NOMO-1 (cell line): ENCODE measurements around the gene ZFPM1.
A peak's percentile ranks its signal among the peaks of the same experiment; 100 is the strongest.
"Not testable (repeated sequence)": the region's sequence is repeated elsewhere in the genome, so short reads cannot be mapped to it uniquely, and the experiment has no call there.

ENCODE experiments used
- DNase-seq, 2 experiments: peaks; one replicate each; lab custom pipeline; 2025; ENCODE audit not compliant: unreplicated experiment in 2 of 2; lab: John Stamatoyannopoulos, UW

Gene ZFPM1

GRCh38 chr16:88464447-88465318 lies 11.6 kb downstream of the ZFPM1 start:
- peak; percentile 61 to 63 for DNase-seq

DNA sequence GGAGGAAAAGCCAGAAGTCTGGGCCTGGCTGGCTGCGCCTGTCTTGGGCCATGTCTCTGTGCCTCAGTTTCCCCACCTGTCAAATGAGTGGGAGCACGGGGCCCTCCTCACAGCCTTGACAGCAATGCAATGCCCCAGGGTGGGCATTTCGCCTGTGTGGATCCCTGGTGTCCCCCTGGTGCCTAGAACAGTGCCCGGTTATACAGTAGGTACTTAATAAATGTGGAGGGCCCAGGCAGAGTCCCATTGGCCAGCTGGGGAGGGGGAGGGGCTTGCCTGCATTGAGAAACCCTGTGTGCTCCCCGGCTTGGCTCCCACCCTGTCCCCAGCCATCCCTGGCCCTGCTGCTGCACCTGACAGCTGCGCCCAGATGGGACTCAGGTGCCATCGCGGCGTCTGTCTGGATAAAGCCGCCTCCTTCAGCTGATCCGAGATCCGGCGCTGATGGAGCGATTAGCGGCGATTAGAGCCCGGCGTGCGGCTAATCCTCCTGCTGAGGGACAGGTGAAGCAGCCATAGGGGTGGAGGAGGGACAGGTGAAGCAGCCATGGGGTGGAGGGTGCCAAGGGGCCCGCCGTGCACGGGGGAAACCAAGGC lies 12.4 kb downstream of the ZFPM1 start:
- no peak for DNase-seq

GRCh38 chr16:88466175-88466862 lies 13.2 kb downstream of the ZFPM1 start:
- no peak for DNase-seq

GRCh38 chr16:88466949-88467348 lies 13.9 kb downstream of the ZFPM1 start:
- DNase-seq, result no peak

- DNase-seq, result no peak
Measured at GRCh38 chr16:88467541-88467944, 14.5 kb downstream of the ZFPM1 start.

DNA sequence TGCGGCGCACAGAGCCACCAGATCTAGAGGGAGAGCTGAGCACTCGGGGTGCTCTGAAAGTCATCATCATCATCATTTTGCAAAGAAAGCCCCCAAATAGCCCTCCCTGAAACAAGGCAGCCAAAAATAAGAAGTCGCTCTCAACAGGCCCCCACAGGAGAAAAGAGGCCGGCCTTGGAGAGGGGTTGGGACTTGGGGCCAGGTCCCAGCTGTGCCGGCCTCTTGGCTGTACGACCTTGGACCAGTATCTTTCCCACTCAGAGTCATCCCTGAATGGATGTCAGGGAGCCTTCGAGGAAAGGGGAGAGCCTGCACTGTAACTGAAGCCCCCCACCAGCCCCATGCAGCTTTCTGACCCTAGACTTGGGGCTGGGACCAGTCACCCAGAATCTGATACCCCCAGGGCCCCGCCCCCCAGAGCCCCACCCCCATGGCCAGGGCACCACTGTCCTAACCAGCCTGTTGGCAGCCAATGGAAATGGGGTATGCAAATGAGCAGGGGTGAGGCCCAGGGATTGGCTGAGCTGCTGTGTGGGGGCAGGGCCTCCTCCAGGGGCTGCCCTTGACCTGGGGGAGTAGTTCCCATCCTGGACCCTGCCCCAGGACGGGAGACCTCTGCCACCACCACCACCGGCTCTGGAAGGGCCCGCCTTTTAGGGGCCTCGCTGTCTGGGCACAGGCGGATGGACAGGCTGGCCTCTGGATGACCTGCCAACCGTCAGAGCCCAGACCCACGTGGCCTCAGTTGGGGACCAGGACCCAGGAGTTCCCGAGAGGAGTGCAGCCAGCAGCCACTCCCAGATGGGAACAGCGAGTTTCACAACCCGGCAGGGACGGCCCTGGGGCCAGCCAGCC lies 15.4 kb downstream of the ZFPM1 start:
- peak; percentile 61 to 85 for DNase-seq

- no peak for DNase-seq
Measured at GRCh38 chr16:88469615-88470395, 16.7 kb downstream of the ZFPM1 start.

DNA sequence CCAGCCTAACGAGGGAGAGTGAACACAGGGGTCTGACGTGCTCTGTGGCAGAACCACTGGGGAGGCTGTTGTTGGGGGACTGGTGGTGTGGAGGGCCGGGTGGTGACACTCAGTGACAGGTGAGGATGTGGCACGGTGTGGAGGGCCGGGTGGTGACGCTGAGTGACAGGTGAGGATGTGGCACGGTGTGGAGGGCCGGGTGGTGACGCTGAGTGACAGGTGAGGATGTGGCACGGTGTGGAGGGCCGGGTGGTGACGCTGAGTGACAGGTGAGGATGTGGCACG lies 17.3 kb downstream of the ZFPM1 start:
- DNase-seq, result not testable (repeated sequence)

GRCh38 chr16:88470696-88471095 lies 17.6 kb downstream of the ZFPM1 start:
- not testable (repeated sequence) for DNase-seq

GRCh38 chr16:88471115-88471514 lies 18.0 kb downstream of the ZFPM1 start:
- DNase-seq, result no peak

DNA sequence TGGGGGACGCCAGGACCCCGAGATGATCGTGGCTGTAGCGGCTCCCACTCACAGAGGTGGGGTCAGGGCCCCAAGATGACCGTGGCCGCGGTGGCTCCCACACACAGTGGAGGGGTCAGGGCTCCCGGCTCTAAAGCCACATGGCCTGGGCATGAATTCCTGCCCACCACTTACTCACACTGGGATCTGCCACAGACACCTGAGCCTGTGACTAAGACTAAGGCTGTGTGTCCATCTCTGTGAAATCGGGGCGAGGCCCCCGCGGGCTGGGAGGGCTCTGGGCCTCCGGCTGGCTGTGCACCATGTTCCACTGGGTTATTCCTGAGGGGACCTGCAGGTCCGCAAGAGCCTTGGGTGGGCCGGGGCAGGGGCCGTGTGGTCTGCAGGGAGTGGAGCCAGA lies 18.5 kb downstream of the ZFPM1 start:
- DNase-seq, result no peak

DNA sequence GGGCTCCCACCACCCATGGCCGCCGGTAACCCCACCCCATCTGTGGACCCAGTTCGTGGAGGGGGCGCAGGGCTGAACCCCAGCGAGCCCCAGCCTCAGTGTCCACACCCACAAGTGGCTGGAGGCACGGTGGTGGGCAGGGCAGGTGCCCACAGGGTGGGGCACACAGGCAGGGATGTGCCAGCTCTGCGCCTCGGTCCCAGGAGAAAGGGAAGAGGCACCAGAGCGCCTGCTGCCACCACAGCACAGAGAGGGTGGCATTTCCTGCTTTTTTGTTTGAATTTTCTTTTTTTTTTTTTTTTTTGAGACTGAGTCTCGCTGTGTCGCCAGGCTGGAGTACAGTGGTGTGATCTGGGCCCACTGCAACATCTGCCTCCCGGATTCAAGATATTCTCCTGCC lies 19.0 kb downstream of the ZFPM1 start:
- DNase-seq, result no peak

- no peak for DNase-seq
Measured at GRCh38 chr16:88472637-88473205, 19.6 kb downstream of the ZFPM1 start.

GRCh38 chr16:88473666-88474534 lies 20.8 kb downstream of the ZFPM1 start:
- no peak for DNase-seq

DNA sequence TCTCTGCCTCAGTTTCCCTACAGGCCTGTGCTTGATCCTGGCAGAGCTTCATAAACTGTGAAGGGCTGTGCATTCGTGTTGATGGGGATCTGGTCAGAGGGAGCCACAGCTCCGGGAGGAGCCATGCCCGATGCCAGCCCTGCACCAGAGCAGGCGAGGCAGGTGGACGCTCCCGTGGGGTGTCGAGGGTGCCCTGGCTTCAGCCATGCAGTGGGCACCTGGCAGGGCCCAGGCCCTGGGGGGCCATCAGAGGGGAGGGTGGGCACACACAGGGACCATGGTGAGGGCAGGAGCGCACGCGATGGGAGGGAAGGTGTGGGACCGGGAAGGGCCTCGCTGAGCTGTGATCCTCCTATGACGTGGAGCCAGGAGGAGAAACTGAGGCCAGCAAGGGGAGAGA lies 22.0 kb downstream of the ZFPM1 start:
- DNase-seq, result no peak

- no peak for DNase-seq
Measured at GRCh38 chr16:88476203-88476602, 23.1 kb downstream of the ZFPM1 start.

DNA sequence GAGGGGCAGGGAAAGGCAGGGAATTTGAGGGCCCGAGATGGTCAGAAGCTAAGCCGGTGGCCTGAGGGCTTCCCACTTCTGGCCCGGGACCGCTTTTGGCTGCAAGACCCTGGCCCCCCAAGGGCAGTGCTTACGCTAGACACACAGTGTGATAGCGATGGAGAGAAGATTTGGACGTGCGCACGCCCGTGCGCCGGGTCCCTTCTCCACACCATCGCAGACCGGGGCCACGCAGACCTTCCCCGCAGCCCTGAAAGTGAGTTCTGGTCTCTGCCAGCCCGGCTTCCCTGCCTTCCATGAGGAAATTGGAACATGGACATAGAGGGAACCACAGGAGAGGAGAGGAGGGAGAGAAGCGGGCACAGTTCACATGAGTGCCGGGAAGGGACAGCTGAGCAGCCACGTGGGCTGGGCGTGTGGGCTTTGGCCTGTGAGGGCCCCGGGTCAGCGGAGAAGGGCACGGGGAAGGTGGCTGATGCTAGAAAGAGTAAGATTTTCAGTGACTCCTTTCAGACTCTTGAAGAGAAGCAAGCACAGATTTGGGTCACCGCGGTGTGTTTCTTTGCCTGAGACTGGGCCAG lies 23.8 kb downstream of the ZFPM1 start:
- no peak for DNase-seq

- no peak for DNase-seq
Measured at GRCh38 chr16:88477631-88478519, 24.8 kb downstream of the ZFPM1 start.
